Hematopoietic multipotent progenitor cell treated with erythropoietin and hydrocortisone succinate and interleukin-3 and kit ligand, for 6 days (in vitro differentiated cells): ENCODE measurements around the gene AXL.

Experiments
- DNase-seq: peaks from one replicate; pipeline ENCODE4 v3.0.0-alpha.2; 2015

AXL gene

GRCh38 chr19:41235480-41235879, 16.5 kb downstream of the AXL start:
- DNase-seq: no peak

- DNase-seq: no peak
Measured at GRCh38 chr19:41238244-41238643, 19.2 kb downstream of the AXL start.

- DNase-seq: no peak
Measured at GRCh38 chr19:41239363-41239762, 20.3 kb downstream of the AXL start.

DNA sequence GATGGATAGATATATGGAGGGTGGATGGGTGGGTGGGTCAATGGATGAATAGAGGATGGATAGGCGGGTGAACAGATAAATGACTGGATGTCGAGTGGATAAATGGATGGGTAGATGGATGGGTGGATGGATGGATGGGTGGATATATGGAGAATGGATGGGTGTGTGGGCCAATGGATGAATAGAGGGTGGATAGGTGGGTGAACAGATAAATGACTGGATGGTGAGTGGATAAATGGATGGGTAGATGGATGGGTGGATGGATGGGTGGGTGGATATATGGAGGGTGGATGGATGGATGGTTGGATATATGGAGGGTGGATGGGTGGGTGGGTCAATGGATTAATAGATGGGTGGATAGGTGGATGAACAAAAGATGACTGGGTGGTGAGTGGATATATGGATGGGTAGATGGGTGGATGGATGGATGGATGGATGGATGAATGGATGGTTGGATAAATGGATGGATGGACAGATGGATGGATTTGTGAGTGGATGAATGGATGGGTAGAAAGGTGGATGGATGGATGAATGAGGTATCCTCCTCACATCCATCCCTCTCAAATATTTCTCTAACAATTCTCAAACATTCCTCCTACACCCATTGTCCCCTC, 21.0 kb downstream of the AXL start:
- DNase-seq: no peak

- DNase-seq: no peak
Measured at GRCh38 chr19:41241859-41242258, 22.8 kb downstream of the AXL start.

- no peak for DNase-seq
Measured at GRCh38 chr19:41244117-41244516, 25.1 kb downstream of the AXL start.

- no peak for DNase-seq
Measured at GRCh38 chr19:41245843-41246242, 26.8 kb downstream of the AXL start.

GRCh38 chr19:41248895-41249294, 29.9 kb downstream of the AXL start:
- DNase-seq: no peak

GRCh38 chr19:41249707-41250423, 30.8 kb downstream of the AXL start:
- no peak for DNase-seq

GRCh38 chr19:41253660-41254059, 34.6 kb downstream of the AXL start:
- no peak for DNase-seq

DNA sequence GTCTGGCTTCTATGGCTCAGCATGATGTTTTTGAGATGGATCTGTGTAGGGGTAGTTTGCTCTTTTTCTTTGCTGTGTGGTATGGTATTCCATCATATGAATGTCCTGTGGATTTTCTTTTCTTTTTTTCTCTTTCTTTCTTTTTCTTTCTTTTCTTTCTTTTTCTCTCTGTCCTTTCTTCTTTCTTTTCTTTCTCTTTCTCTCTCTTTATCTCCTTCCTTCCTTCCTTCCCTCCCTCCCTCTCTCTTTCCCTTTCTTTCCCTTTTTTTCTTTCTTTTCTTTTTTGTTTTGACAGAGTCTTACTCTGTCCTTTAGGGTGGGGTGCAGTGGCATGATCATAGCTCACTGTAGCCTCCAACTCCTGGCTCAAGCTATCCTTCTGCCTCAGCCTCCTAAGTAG, 36.1 kb downstream of the AXL start:
- no peak for DNase-seq

GRCh38 chr19:41261474-41262190, 42.6 kb downstream of the AXL start:
- no peak for DNase-seq

- peak; percentile 87 for DNase-seq
Measured at GRCh38 chr19:41263042-41263849, 44.2 kb downstream of the AXL start.

DNA sequence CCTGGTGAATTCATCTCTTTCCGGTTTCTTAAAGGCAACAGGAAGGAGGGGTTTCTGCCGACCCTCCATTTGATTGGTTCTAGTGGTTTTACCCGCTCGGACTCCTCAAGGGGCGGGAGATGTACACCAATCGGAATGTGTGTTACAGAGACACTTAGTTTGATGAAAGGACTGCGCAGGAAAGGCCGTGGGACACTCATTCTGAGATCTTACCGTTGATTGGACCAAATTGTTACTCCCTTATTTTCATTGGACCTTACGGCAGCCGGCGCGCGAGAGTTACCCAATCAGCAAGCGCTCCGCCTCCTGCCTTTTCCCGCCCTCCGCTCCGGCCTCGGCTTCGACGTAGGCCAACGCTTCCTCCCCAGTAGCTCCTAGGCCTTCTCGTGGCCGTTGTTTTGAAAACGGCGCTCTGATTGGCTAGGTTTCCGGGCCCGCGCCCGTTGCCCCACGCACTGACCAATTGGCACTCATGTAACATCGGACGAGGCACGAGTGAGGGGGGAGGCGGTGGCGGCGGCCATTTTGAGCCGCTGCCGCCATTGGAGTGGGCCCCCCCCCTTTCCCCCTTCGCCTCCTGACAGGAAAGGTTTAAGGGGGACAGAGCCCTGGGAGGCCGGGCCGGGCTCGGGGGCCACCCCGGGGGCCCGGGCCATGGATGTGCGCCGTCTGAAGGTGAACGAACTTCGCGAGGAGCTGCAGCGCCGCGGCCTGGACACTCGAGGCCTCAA, 45.0 kb downstream of the AXL start, which contains the start of gene HNRNPUL1:
Gene HNRNPUL1, plus strand, starts transcription at position 523 of the 731 bp plus-strand sequence. Its CDS starts 132 bp downstream, at position 655.
- peak; percentile 100 for DNase-seq

GRCh38 chr19:41264581-41265394, 45.8 kb downstream of the AXL start:
- DNase-seq: peak; percentile 74

- peak; percentile 45 for DNase-seq
Measured at GRCh38 chr19:41265395-41266153, 46.6 kb downstream of the AXL start.

DNA sequence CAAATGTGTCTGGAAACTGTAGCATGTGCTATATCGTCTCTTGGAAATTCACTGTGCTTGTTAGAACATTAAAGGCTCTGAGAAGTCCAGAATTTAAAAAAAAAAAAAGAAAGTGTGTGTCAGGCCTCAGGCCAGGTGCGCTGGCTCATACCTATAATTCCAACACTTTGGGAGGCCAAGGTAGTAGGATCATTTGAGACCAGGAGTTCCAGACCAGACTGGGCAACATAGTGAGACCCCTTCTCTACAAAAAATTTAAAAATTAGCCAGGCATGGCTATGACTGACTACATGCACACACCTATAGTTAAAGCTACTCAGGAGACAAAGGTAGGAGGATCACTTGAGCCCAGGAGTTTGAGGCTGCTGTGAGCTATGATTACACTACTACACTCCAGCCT, 50.0 kb downstream of the AXL start:
- no peak for DNase-seq

GRCh38 chr19:41269571-41269970, 50.5 kb downstream of the AXL start:
- no peak for DNase-seq

GRCh38 chr19:41273076-41273475, 54.1 kb downstream of the AXL start:
- no peak for DNase-seq

GRCh38 chr19:41274802-41275201, 55.8 kb downstream of the AXL start:
- DNase-seq: no peak

GRCh38 chr19:41276231-41276630, 57.2 kb downstream of the AXL start:
- DNase-seq: peak; percentile 37
